ENCODE results near the gene FCRLB.
"Not testable (repeated sequence)": the region's sequence is repeated elsewhere in the genome, so short reads cannot be mapped to it uniquely, and the experiment has no call there.

Gene FCRLB

DNA sequence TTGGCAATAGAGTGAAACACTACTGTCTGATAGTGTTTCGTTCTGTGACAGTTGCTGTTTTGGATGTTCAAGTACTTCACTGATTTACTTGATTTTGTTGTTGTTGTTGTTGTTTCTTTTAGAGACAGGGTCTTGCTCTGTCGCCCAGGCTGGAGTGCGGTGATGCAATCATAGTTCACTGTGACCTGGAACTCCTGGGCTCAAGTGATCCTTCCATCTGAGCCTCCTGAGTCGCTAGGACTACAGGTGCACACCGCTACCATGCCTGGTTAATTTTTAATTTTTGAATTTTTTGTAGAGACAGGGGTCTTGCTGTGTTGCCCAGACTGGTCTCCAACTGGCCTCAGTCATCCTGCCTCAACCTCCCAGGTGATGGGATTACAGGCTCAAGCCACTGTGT lies 47.1 kb downstream of the FCRLB start:
- ChIA-PET POLR2A (no interaction called here), CTCF (no interaction called here)
- no peak overlapping the region for H3K4me3 ChIP-seq (ENCODE audit: low read depth, low read length)
- TF ChIP-seq ZNF121 (tag by site-specific recombination; IDR thresholded peaks at IDR 0.05) (peak; percentile 97), ZNF514 (tag by site-specific recombination; IDR thresholded peaks at IDR 0.05) (no peak)
- H3K9me3 ChIP-seq (ENCODE audit: control insufficient read depth, insufficient read depth, low read depth, low read length): no peaks in the 10 kb centered on the region
- H3K36me3 ChIP-seq (ENCODE audit: control insufficient read depth in 2 of 2, insufficient read depth in 1 of 2, low read length in 2 of 2): no peaks in the 10 kb centered on the region; a peak in 1 of 3 replicates
- H3K27ac ChIP-seq (ENCODE audit: extremely low read depth, low read depth, low read length): no peak overlapping the region
- no peaks in the 10 kb centered on the region for H3K4me1 ChIP-seq (ENCODE audit: control insufficient read depth, insufficient read depth, low read length)

DNA sequence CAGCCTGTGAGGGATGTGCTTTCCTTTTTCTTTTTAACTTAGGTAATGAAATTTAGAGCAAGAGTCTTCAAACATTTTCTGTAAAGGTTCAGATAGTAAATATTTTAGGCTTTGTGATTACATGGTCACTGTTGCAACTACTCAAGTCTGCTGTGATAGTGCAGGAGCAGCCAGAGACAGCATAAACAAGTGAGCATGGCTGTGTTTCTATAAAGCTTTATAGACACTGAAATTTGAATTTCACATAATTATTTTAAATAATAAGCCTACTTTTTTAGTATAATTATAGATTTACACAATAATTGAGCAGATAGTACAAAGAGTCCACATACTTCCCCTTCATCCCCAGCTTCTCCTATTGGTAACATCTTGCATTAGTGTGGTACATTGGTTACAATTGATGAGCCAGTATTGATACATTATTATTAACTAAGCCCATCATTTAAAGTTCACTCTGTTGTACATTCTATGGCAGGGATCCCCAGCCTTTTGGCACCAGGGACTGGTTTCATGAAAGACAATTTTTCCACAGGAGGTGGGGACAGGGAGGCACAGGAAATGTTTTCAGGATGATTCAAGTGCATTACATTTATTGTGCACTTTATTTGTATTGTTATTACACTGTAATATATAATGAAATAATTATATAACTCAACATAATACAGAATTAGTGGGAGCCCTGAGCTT lies 47.8 kb downstream of the FCRLB start:
- H3K4me3 ChIP-seq (ENCODE audit: low read depth, low read length): no peak overlapping the region
- no peaks in the 10 kb centered on the region for H3K9me3 ChIP-seq (ENCODE audit: control insufficient read depth, insufficient read depth, low read depth, low read length)
- no peaks in the 10 kb centered on the region; a peak in 1 of 3 replicates for H3K36me3 ChIP-seq (ENCODE audit: control insufficient read depth in 2 of 2, insufficient read depth in 1 of 2, low read length in 2 of 2)
- CTCF ChIA-PET: interaction anchor here (0.6 to 1.4 kb wide), 2 partner anchors 23 to 46 kb away, joined by 3 read pairs; no protein-coding TSS in a partner anchor
- no peak overlapping the region for H3K27ac ChIP-seq (ENCODE audit: extremely low read depth, low read depth, low read length)
- no peaks in the 10 kb centered on the region for H3K4me1 ChIP-seq (ENCODE audit: control insufficient read depth, insufficient read depth, low read length)
- no peak for TF ChIP-seq KLF9 (tag by site-specific recombination; IDR thresholded peaks at IDR 0.05; ENCODE audit: low read depth)
- TF ChIP-seq, protein P1, sequence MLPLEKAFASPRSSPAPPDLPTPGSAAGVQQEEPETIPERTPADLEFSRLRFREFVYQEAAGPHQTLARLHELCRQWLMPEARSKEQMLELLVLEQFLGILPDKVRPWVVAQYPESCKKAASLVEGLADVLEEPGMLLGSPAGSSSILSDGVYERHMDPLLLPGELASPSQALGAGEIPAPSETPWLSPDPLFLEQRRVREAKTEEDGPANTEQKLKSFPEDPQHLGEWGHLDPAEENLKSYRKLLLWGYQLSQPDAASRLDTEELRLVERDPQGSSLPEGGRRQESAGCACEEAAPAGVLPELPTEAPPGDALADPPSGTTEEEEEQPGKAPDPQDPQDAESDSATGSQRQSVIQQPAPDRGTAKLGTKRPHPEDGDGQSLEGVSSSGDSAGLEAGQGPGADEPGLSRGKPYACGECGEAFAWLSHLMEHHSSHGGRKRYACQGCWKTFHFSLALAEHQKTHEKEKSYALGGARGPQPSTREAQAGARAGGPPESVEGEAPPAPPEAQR (tag by site-specific recombination; IDR thresholded peaks at IDR 0.05): no peak
- TF ChIP-seq SP2 (tag by site-specific recombination; IDR thresholded peaks at IDR 0.05): no peak
- no peak for TF ChIP-seq ZNF350 (tag by site-specific recombination; IDR thresholded peaks at IDR 0.05)
- TF ChIP-seq ZNF600 (tag by site-specific recombination; IDR thresholded peaks at IDR 0.05): no peak
- no peak for TF ChIP-seq ZNF138 (tag by site-specific recombination; IDR thresholded peaks at IDR 0.05; ENCODE audit: borderline replicate concordance)
- TF ChIP-seq ZNF501 (tag by site-specific recombination; IDR thresholded peaks at IDR 0.05): no peak
- TF ChIP-seq, protein P2, sequence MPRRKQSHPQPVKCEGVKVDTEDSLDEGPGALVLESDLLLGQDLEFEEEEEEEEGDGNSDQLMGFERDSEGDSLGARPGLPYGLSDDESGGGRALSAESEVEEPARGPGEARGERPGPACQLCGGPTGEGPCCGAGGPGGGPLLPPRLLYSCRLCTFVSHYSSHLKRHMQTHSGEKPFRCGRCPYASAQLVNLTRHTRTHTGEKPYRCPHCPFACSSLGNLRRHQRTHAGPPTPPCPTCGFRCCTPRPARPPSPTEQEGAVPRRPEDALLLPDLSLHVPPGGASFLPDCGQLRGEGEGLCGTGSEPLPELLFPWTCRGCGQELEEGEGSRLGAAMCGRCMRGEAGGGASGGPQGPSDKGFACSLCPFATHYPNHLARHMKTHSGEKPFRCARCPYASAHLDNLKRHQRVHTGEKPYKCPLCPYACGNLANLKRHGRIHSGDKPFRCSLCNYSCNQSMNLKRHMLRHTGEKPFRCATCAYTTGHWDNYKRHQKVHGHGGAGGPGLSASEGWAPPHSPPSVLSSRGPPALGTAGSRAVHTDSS (tag by site-specific recombination; IDR thresholded peaks at IDR 0.05): no peak
- TF ChIP-seq ZSCAN30 (tag by site-specific recombination; IDR thresholded peaks at IDR 0.05): no peak
- TF ChIP-seq ZNF175 (tag by site-specific recombination; IDR thresholded peaks at IDR 0.05): no peak
- no peak for TF ChIP-seq GLI4 (tag by site-specific recombination; IDR thresholded peaks at IDR 0.05)
- TF ChIP-seq REPIN1 (tag by site-specific recombination; IDR thresholded peaks at IDR 0.05; ENCODE audit: low read depth): no peak
- no peak for TF ChIP-seq ZNF544 (tag by site-specific recombination; IDR thresholded peaks at IDR 0.05)
- TF ChIP-seq ZNF558 (tag by site-specific recombination; IDR thresholded peaks at IDR 0.05): no peak
- POLR2A ChIA-PET: no interaction called here

DNA sequence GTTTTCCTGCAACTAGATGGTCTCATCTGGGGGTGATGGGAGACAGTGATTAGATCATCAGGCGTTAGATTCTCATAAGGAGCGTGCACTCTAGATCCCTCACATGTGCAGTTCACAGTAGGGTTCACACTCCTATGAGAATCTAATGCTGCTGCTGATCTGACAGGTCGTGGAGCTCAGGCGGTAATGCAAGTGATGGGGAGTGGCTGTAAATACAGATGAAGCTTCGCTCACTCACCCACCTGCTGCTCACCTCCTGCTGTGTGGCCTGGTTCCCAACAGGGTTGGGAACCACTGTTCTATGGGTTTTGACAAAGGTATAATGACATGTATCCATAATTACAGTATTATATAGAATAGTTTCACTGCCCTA lies 48.3 kb downstream of the FCRLB start:
- H3K4me1 ChIP-seq (ENCODE audit: control insufficient read depth, insufficient read depth, low read length); H3K27ac ChIP-seq (ENCODE audit: extremely low read depth, low read depth, low read length); H3K9me3 ChIP-seq (ENCODE audit: control insufficient read depth, insufficient read depth, low read depth, low read length); POLR2A ChIA-PET; H3K4me3 ChIP-seq (ENCODE audit: low read depth, low read length); H3K36me3 ChIP-seq (ENCODE audit: control insufficient read depth in 2 of 2, insufficient read depth in 1 of 2, low read length in 2 of 2): not testable (repeated sequence)
- TF ChIP-seq ZIC2 (tag by site-specific recombination; IDR thresholded peaks at IDR 0.05): peak; percentile 82
- peak; percentile 78 for TF ChIP-seq SCRT2 (tag by site-specific recombination; IDR thresholded peaks at IDR 0.05)
- TF ChIP-seq, protein P3, sequence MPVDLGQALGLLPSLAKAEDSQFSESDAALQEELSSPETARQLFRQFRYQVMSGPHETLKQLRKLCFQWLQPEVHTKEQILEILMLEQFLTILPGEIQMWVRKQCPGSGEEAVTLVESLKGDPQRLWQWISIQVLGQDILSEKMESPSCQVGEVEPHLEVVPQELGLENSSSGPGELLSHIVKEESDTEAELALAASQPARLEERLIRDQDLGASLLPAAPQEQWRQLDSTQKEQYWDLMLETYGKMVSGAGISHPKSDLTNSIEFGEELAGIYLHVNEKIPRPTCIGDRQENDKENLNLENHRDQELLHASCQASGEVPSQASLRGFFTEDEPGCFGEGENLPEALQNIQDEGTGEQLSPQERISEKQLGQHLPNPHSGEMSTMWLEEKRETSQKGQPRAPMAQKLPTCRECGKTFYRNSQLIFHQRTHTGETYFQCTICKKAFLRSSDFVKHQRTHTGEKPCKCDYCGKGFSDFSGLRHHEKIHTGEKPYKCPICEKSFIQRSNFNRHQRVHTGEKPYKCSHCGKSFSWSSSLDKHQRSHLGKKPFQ (tag by site-specific recombination; IDR thresholded peaks at IDR 0.05): peak; percentile 86
- TF ChIP-seq SCRT1 (tag by site-specific recombination; IDR thresholded peaks at IDR 0.05; ENCODE audit: borderline replicate concordance): peak; percentile 44; the same call in 1 of the 2 replicates
- TF ChIP-seq ZNF600 (tag by site-specific recombination; IDR thresholded peaks at IDR 0.05): peak; percentile 19; the same call in 1 of the 2 replicates
- peak; percentile 60 for TF ChIP-seq SP7 (tag by site-specific recombination; IDR thresholded peaks at IDR 0.05)
- TF ChIP-seq ZNF610 (tag by site-specific recombination; IDR thresholded peaks at IDR 0.05; ENCODE audit: borderline replicate concordance): peak; percentile 99
- CTCF ChIA-PET: interaction anchor here (0.6 to 1.4 kb wide), 2 partner anchors 23 to 46 kb away, joined by 3 read pairs; no protein-coding TSS in a partner anchor

All from HEK293 (cell line).